GM13977 (cell line): ENCODE measurements around the gene TSPAN1.

ENCODE experiments used
- DNase-seq: peaks from one replicate; pipeline ENCODE4 v3.0.0; 2012; ENCODE audit warnings: low spot score
- in situ Hi-C: fragments of 300-500 bp; cut with MboI; formaldehyde crosslinking; loops from one replicate; pipeline ENCODE4 v1.12.0; 2022; ENCODE audit warnings: low sequenced_read_pairs, low pct_unique_long_range_greater_than_20kb, mixed read lengths, inconsistent platforms; ENCODE audit not compliant: unreplicated experiment
- TF ChIP-seq, protein P1 (sequence below): IDR thresholded peaks from 2 replicates; pipeline ENCODE4 v1.5.1; 2012; ENCODE audit warnings: mild to moderate bottlenecking, control low read depth; ENCODE audit not compliant: insufficient read depth; ENCODE audit errors: extremely low read depth, missing control alignments

TSPAN1 gene

DNA sequence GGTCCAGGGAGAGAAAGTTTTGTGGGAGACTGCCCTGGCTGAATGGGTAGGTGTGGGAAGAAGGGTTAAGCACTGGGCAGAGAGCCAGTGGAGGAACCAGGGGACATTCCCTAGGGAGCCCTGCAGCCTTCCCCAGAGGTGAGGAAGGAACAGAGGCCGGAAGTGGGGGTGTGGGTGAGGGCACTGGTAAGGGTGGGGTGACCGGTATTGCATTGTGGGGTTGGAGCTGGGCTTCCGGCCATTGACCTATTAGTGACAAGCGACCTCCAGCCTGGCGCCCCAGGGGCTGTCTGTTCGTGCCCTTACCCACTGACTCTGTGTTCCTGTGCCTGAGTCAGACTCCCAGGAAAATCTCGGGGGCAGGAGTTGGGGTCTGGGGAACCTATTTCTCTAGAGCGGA is 3.5 kb upstream of the TSPAN1 start:
- DNase-seq = no peak
- TF ChIP-seq, protein P1, sequence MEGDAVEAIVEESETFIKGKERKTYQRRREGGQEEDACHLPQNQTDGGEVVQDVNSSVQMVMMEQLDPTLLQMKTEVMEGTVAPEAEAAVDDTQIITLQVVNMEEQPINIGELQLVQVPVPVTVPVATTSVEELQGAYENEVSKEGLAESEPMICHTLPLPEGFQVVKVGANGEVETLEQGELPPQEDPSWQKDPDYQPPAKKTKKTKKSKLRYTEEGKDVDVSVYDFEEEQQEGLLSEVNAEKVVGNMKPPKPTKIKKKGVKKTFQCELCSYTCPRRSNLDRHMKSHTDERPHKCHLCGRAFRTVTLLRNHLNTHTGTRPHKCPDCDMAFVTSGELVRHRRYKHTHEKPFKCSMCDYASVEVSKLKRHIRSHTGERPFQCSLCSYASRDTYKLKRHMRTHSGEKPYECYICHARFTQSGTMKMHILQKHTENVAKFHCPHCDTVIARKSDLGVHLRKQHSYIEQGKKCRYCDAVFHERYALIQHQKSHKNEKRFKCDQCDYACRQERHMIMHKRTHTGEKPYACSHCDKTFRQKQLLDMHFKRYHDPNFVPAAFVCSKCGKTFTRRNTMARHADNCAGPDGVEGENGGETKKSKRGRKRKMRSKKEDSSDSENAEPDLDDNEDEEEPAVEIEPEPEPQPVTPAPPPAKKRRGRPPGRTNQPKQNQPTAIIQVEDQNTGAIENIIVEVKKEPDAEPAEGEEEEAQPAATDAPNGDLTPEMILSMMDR = no peak
- in situ Hi-C loops = no loop called here

DNA sequence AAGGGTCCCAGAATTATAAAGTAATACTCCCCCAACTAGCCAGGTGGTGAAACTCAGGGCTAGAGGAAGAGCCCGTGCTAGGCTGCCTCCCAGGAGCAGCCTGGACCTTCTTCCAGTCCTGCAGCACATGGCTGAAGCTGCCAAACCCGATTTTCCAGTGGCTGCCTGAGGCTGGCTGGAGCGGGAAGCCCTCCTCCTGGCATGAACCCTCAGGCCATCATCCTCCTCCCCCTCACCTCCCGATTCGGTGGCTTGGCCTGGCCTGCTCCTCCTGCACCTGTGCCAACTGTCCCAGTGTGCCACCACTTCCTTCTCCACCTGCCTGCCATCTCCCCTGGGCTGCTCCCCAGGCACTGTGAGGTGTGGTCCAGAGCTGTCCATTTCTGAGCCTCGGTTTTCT is 3.0 kb upstream of the TSPAN1 start:
- in situ Hi-C loops = no loop called here
- DNase-seq = no peak
- TF ChIP-seq, protein P1 = no peak

DNA sequence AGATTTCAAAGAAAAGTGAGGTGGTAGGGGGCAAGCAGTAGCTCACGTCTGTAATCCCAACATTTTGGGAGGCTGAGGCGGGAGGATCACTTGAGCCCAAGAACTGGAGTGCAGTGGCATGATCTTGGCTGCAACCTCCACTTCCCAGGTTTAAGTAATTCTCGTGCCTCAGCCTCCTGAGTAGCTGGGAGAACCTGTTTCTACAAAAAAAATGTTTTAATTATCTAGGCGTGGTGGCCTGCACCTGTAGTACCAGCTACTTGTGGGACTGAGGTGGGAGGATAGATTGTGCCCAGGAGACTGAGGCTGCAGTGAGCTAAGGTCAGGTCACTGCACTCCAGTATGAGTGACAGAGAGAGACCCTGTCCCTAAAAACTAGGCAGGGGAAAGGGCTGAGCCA is 2.6 kb upstream of the TSPAN1 start:
- TF ChIP-seq, protein P1 = no peak
- in situ Hi-C loops = no loop called here
- DNase-seq = no peak

DNA sequence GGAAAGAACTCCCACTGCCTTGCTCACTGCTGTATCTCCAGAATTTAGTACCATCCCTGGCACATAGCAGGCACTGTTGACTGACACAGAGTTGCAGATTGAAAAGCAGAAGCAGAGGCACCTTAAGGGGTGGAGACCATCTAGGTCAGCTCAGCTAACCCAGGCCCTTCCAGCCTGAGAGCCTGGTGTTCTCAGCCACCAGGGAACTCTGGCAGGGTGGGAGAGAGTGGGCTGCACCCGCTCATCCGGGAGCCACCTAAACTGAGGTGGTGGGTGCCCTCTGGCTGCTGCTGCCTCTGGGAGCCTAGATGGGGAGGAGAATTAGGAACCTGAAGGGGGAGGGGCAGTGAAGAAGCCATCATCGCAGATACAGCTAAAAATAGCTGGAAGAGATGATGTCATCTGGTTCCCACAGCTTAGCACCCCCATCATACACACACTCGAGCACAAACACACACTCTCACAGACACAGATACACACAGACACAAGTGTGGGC is 1.5 kb upstream of the TSPAN1 start:
- DNase-seq = no peak
- in situ Hi-C loops = no loop called here

DNA sequence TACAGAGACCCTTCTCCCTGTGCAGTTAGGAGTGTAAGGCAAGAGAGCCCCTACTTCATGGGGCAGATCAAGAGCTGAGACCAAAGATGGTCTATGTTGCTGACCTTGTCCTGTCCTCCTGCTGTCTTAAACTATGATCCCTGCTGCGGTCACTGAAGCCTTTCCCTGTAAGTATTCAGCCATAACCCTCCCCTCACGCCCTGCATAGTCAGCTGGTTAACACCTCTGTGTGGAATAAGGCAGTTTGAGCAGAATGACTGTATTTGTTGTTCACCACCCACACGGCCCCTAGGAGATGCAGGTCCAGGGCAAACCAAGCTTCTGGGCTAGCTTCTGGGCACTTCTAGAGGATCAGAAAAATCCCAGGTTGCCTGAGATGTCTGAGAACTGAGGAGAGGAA is 356 bp downstream of the TSPAN1 start:
- TF ChIP-seq, protein P1 = no peak
- DNase-seq = no peak
- in situ Hi-C loops = loop anchor here (5.0 kb wide), 1 partner anchor 138 kb away; no protein-coding TSS in a partner anchor

More for the DNA sequence above, 1.5 kb upstream of the TSPAN1 start:
- TF ChIP-seq, protein P1 = no peak

DNA sequence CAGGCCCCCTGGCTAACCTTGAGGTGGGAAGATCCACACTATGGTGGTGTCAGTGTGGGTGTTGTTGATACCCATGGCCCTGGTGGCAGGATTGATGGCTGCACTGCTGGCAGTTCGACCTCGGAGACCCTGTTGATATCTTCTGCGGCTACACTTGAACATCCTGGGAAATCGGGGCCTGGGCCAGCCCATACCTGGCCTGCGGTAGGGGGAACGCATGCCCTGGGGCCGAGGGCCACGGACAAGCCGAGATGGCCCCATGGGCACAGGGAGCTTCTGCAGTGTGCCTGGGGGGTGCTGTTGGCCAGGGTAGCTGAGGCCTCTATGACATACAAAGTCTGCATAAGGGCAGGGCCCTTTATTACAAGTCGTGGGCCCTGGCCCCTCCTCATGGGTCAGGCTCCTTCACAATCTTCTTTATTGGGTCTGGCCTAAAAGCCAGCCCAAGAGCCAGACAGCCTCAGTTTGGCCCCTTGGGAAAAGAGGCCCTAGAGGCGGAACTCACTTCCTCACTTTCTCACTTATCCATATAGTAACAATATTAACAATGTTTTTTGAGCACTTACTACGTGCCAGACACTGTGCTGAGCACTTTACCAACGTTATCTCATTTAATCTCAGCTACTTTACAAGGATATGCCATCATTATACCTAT is 1.5 kb downstream of the TSPAN1 start, which contains the start of gene P3R3URF:
Gene P3R3URF, minus strand, starts transcription at position 278 of the 655 bp plus-strand sequence. Its CDS starts 17 bp downstream, at position 261.
- DNase-seq = no peak
- TF ChIP-seq, protein P1 = no peak
- in situ Hi-C loops = loop anchor here (5.0 kb wide), 1 partner anchor 139 kb away; no protein-coding TSS in a partner anchor
